ENCODE data around the gene SLC18B1. TPM values are rescaled to one million over a fixed set of nuclear protein-coding genes. Genes with fewer than 3 reads are reported as not detected.

The SLC18B1 gene
- total RNA-seq, 4 donors from 2014 or later = 13.4 to 42.0 (median 19.5) TPM

DNA sequence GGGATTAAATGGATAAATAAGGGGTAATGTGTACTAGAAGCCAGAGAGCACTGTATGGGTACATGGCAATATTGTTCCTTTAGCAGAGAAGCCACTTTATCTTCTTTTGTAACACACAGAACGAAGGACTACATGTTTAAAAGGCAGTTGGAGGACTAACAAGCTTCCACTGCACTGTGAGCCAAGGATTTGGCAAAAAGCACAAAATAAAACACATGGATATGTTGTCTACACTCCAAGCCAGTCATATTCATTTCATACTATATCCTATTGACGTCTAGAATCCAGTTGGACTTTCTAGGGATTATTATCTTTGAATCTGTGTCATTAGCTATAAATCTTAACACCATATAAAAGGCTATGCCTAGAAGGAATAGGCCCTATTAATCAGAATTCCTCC is 3.0 kb downstream of the SLC18B1 start:
- no peak for TF ChIP-seq CTCF (IDR thresholded peaks at IDR 0.05; ENCODE audit: low read depth)

DNA sequence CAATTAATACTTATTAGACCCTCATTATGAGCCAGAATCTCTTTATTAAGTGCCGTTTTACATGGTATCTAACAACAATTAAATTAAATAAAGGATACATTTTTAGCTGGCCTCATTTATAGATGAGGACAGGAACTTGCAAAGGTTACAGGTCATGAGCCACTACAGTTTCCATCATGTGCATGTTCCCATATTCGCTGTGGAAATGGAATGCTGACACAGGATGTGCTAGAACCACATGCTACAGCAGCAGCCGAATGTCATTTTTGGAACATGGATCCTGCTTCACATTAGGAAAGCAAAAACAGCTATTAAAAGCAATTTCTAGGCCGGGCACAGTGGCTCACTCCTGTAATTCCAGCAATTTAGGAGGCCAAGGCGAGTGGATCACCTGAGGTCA is 5.9 kb downstream of the SLC18B1 start:
- no peak for TF ChIP-seq CTCF (IDR thresholded peaks at IDR 0.05; ENCODE audit: low read depth)

GRCh38 chr6:132790450-132790849 is 8.0 kb downstream of the SLC18B1 start:
- no peak for TF ChIP-seq CTCF (IDR thresholded peaks at IDR 0.05; ENCODE audit: low read depth)

GRCh38 chr6:132789396-132789776 is 9.1 kb downstream of the SLC18B1 start:
- no peak for TF ChIP-seq CTCF (IDR thresholded peaks at IDR 0.05; ENCODE audit: low read depth)

DNA sequence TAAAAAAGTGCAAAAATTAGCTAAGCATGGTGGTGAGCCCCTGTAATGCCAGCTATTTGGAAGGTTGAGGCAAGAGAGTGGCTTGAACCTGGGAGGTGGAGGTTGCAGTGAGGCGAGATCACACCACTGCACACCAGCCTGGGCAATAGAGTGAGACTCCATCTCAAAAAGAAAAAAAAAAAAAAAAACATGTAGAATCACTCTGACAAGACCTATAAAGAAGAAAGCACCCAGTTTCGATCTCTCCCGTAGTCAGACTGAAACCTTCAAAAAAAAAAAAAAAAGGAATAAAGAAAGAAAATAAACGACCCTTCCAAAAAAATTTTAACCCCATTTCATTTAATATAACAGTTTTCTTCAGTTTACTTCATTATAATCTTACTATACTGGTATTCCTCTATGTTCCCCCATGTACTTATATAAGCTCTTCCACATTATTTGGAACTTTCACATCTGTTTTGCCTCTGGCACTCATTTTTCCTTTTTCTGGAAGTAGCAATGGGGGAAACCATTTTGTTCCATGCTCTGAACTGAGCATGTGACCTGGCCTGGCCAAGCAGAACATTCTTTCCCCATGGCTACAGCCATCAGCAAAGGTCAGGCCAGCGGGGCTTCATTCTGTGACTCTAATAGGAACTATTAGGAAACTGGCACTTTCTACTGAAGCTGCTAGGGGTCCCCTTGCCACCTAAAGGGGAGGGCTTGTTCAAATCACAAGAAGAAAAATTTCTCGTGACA is 9.6 kb downstream of the SLC18B1 start:
- TF ChIP-seq CTCF (IDR thresholded peaks at IDR 0.05; ENCODE audit: low read depth) = no peak

- TF ChIP-seq CTCF (IDR thresholded peaks at IDR 0.05; ENCODE audit: low read depth) = no peak
Observed at GRCh38 chr6:132785936-132786335, 12.5 kb downstream of the SLC18B1 start.

DNA sequence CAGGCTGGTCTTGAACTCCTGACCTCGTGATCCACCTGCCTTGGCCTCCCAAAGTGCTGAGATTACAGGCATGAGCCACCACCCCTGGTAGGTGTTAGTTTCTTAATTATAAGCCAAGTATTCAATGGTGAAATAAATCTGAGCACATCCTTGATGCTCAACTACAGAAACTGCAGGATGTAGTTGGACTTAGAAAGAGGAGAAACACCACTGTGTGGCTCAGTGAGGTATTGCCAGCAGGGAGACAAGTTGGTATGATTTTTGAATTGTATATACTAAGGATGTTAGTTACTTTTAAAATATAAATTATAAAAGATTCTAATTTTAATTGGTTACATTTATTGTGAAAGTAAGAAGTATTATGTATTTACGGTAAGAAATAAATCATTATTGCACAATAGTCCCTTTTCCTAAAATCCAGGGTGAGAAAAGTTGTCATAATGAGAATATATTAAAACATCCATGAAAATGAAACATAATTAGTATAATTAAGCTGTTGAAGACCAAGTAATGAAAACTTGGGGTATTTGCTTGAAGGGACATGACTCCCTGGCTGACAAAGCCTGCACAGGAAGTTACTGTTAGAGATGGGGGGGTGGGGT is 17.6 kb downstream of the SLC18B1 start:
- TF ChIP-seq CTCF (IDR thresholded peaks at IDR 0.05; ENCODE audit: low read depth) = no peak

Measured in subcutaneous adipose tissue (tissue), 4 donors.